HL-60 (cell line): ENCODE measurements around the gene FGF4.

ENCODE experiments used
- DNase-seq, 2 experiments: peaks; one replicate each; pipeline ENCODE4 v3.0.0-alpha.2; 2010 to 2020; ENCODE audit warnings: low read depth in 1 of 2, low spot score in 1 of 2
- H3K27ac ChIP-seq: fragments of 250-450 bp; sonication (Bioruptor Pico); replicated peaks from 2 replicates; pipeline ENCODE4 v1.5.1; 2020; ENCODE audit warnings: mild to moderate bottlenecking, moderate library complexity
- H3K27me3 ChIP-seq: fragments of 250-450 bp; sonication (Bioruptor Pico); 2 replicates; pipeline ENCODE4 v1.5.1; 2021; ENCODE audit warnings: mild to moderate bottlenecking, moderate library complexity; ENCODE audit not compliant: insufficient read depth, poor library complexity, severe bottlenecking
- H3K4me3 ChIP-seq: replicated peaks from 2 replicates; pipeline ENCODE4 v1.5.1; 2011; ENCODE audit warnings: mild to moderate bottlenecking, control low read depth, low read length; ENCODE audit not compliant: insufficient read depth
- GABPA ChIP-seq: IDR thresholded peaks from 2 replicates; pipeline ENCODE4 v1.6.1; 2012; ENCODE audit warnings: low read depth
- POLR2AphosphoS5 ChIP-seq: IDR thresholded peaks from 2 replicates; pipeline ENCODE4 v1.6.1; 2012; ENCODE audit warnings: low read depth
- SPI1 ChIP-seq: IDR thresholded peaks from 2 replicates; pipeline ENCODE4 v1.6.1; 2012; ENCODE audit warnings: low read depth, mild to moderate bottlenecking, borderline replicate concordance
- TF ChIP-seq, protein P1 (sequence below): IDR thresholded peaks from 2 replicates; pipeline ENCODE4 v1.6.1; 2012; ENCODE audit warnings: low read depth; ENCODE audit not compliant: insufficient replicate concordance
- TF ChIP-seq, protein P2 (sequence below): IDR thresholded peaks from one replicate; pipeline ENCODE4 v1.5.1; 2011; ENCODE audit warnings: low read length, control low read depth, inconsistent platforms; ENCODE audit not compliant: insufficient read depth

The FGF4 gene

DNA sequence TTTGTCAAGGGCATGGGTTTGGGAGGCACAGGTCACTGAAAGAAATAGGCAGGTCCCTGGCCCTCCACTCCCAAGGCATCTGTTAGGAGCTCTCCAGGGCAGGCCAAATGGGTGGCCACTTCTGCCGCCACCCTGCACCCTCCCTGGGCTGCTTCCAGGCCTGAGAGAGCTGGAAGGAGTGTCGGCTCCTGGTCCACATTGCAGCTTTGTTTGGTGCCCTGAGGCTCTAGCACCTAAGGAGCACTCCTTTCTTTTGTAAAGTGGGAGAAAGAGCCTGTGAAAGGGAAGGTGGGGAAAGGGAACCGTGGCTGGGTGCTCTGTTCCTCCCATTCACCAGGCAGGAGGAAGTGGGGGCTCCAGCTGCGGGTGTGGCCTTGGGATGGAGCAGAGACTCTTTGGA lies 12.3 kb upstream of the FGF4 start:
- no peak for DNase-seq
- Histone ChIP-seq H3K27ac (no peak overlapping the region), H3K4me3 (no peak overlapping the region), H3K27me3 (no peaks in the 10 kb centered on the region)
- 0 out of 2 replicates have a peak, but pooled peaks have one; percentile 2 for TF ChIP-seq SPI1
- no peak for TF ChIP-seq POLR2AphosphoS5

DNA sequence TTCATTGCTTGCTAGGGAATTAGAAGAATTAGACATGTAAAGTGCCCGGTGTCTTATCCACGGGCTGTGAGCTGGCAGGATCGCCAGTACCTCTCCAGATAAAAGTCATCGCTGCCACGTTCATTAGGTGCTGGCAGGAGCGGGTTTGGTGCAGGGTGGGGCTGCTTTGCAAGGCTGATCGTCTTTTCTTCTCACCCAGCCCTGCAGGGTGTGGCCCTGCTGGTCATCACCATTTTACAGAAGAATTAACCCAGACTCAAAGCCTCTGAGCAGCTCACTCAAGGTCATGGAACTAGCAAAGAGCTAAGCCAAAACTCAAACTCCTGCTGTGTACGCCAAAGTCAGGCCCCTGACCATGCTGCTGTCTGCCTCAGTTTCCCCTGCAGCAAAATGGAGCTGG lies 6.1 kb upstream of the FGF4 start:
- Histone ChIP-seq H3K27ac (no peak overlapping the region), H3K27me3 (no peaks in the 10 kb centered on the region), H3K4me3 (no peak overlapping the region)
- TF ChIP-seq, protein P1, sequence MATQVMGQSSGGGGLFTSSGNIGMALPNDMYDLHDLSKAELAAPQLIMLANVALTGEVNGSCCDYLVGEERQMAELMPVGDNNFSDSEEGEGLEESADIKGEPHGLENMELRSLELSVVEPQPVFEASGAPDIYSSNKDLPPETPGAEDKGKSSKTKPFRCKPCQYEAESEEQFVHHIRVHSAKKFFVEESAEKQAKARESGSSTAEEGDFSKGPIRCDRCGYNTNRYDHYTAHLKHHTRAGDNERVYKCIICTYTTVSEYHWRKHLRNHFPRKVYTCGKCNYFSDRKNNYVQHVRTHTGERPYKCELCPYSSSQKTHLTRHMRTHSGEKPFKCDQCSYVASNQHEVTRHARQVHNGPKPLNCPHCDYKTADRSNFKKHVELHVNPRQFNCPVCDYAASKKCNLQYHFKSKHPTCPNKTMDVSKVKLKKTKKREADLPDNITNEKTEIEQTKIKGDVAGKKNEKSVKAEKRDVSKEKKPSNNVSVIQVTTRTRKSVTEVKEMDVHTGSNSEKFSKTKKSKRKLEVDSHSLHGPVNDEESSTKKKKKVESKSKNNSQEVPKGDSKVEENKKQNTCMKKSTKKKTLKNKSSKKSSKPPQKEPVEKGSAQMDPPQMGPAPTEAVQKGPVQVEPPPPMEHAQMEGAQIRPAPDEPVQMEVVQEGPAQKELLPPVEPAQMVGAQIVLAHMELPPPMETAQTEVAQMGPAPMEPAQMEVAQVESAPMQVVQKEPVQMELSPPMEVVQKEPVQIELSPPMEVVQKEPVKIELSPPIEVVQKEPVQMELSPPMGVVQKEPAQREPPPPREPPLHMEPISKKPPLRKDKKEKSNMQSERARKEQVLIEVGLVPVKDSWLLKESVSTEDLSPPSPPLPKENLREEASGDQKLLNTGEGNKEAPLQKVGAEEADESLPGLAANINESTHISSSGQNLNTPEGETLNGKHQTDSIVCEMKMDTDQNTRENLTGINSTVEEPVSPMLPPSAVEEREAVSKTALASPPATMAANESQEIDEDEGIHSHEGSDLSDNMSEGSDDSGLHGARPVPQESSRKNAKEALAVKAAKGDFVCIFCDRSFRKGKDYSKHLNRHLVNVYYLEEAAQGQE = no peak
- TF ChIP-seq SPI1 = no peak
- no peak for TF ChIP-seq POLR2AphosphoS5
- TF ChIP-seq, protein P2, sequence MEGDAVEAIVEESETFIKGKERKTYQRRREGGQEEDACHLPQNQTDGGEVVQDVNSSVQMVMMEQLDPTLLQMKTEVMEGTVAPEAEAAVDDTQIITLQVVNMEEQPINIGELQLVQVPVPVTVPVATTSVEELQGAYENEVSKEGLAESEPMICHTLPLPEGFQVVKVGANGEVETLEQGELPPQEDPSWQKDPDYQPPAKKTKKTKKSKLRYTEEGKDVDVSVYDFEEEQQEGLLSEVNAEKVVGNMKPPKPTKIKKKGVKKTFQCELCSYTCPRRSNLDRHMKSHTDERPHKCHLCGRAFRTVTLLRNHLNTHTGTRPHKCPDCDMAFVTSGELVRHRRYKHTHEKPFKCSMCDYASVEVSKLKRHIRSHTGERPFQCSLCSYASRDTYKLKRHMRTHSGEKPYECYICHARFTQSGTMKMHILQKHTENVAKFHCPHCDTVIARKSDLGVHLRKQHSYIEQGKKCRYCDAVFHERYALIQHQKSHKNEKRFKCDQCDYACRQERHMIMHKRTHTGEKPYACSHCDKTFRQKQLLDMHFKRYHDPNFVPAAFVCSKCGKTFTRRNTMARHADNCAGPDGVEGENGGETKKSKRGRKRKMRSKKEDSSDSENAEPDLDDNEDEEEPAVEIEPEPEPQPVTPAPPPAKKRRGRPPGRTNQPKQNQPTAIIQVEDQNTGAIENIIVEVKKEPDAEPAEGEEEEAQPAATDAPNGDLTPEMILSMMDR = no peak
- no peak for TF ChIP-seq GABPA
- DNase-seq = no peak

DNA sequence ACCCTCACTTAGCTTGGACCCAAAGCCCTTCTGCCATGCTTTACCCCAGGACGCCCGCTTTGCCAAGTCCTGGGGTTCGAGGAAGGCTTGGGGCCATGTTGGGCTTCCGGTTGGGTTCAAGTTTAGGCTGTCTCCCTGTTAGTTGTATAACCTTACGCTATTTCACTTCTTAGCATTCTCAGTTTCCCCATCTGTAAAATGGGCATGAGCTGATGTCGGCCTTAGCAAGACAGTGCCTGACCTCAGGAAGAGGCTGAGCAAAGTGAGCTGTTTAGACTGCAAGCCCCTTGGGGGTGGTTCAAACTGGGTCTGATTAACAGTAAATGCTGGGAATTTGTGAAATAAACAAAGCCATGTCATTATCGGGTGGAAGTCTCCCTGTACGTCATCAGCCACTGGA lies 3.2 kb upstream of the FGF4 start:
- Histone ChIP-seq H3K27ac (no peak overlapping the region), H3K27me3 (peaks cover 21% of the 10 kb centered on the region), H3K4me3 (no peak overlapping the region)
- TF ChIP-seq, protein P1 = no peak
- DNase-seq = no peak

GRCh38 chr11:69774354-69775162 lies 583 bp downstream of the FGF4 start:
- no peak for DNase-seq
- no peak overlapping the region for H3K4me3 ChIP-seq
- no peak for TF ChIP-seq SPI1
- TF ChIP-seq, protein P1 = no peak
- TF ChIP-seq POLR2AphosphoS5 = no peak
- TF ChIP-seq, protein P2 = no peak
- no peak for TF ChIP-seq GABPA
- no peak overlapping the region for H3K27ac ChIP-seq
- H3K27me3 ChIP-seq = peaks cover 46% of the 10 kb centered on the region
